NCI-H510A treated with DMSO at 0.1 percent for 48 hours (cell line): ENCODE results near the gene CUL7.
"Not testable (repeated sequence)": the region's sequence is repeated elsewhere in the genome, so short reads cannot be mapped to it uniquely, and the experiment has no call there.

Experiments used
- DNase-seq: peaks from one replicate; lab custom pipeline; 2025; lab: John Stamatoyannopoulos, UW

Gene CUL7

DNA sequence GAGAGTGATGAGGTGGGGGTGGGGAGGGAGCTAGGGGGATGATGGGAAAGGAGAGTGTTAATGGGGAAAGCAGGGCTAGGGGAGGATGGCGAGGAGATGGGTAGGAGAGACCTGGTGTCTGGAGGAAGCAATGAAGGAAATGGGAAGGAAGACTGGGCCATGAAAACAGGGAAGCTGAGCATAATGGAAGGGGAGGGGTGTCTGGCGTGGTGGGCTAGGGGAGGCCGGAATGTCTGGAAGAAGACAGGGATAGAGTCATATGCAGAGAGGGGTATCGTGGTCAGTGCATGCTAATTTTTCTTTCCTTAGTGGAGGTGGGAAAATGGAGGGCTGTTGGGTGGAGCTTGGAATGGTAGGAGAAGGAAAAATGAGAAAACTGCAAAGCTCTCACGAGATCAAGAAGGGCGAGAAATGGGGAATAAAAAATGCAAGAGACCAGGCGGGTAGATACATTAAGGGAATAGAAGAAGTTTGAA lies 39.2 kb downstream of the CUL7 start:
- no peak for DNase-seq

DNA sequence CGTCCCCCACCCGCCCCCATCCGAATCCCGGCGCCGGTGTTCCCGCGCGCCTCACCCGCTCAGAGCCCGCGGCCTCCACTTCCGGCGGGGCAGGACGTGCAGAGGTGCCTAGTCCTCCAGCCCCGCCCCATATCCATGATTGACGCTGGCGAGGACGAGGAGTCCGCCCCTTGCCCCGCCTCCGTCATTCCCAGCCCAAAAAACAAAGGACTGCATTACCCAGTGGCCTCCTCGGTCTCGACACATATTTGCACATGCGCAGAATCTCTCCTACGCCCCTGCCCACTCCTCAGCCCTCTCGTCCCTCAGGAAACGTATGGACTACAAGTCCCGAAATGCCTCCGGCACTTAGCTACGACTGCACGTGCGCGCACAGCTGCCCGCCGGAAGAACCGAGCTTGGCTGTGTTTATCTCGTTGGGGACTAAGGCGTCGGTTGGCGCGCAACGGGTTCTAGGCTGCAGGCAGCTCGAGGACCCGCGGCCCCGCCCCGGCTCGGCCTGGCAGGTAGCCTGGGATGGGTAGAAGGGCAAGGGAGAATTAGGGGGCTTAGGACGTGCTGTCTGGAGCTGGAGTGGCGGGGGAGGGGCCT lies 39.7 kb downstream of the CUL7 start, which contains the start of the genes KLHDC3 and MEA1:
KLHDC3 (plus strand) TSS at position 407 of the 591 bp plus-strand sequence. CDS start 2,944 bp downstream, outside the sequence.
MEA1 (minus strand) TSS at position 104 of the 591 bp plus-strand sequence. CDS start 133 bp downstream, outside the sequence.
- peak; percentile 100 for DNase-seq

DNA sequence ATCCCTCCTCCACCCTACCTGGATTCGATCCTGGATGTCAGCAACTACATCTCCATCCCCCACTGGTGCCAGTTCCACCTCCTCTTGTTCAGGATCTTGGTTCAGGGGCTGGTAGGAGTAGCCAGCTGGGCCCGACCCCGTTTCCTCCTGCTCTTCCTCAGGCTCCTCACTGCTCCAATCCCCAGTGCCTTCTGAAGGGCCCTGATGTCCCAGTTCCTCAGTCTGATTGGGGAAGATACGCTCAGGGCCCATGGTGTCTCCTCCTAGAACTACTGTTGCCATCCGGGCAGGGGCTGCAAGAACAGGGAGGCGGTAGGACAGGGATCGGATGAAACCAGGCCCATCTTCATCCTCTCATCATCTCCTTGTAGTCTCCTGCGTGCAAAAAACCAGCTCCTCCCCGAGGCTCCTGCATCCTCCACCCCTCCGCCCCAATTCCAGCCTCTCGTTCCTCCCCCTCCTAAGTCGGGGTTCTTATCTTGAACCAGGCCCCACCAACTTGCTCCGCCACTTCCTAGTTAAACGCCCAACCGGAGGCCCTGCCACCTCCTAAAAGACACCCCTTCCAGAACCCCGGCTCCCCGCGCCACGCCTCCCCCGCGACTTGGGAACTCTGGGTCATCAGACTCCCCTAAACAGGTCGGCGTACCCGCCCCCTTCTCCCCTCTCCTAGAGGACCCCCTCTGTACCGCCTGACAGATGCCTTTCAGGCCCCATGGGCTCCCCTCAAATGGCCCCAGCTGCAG lies 40.4 kb downstream of the CUL7 start:
- DNase-seq: no peak

DNA sequence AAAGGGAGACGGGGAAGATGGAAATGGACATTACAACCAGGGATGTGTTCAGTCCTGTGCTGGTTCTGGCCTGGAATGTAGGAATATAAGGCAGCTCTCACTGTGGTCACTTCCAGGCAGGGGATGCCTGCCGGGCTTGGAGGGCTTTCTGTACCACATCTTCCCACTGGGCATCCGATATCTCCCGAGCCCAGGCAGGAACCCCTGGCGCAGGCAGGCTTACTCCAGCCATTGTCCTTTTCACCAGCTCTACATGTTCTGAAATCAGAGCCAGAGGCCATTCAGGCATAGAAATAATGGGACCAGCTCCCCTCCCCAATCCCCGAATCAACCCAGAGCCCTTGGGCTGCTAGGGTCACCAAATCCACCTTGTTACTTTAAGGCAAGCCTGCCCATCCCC lies 41.3 kb downstream of the CUL7 start:
- DNase-seq: no peak

DNA sequence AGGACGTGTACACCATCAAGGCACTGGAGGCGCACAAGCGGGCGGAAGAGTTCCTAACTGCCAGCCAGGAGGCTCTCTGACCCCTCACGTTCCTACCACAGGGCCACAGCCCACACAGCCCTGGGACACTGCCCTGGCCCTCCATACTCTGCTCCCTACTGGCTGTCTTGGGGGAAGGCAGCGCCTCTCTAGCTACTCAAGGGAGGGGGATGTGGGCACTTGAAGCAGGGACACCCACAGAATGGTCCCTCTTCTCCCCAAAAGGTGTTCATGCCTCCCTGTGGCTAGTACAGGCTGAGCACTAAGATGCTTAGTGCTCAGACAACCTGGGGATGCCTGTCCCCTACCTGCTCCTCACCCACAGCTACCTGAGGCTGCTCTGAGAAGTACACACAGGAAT lies 42.4 kb downstream of the CUL7 start:
- no peak for DNase-seq

DNA sequence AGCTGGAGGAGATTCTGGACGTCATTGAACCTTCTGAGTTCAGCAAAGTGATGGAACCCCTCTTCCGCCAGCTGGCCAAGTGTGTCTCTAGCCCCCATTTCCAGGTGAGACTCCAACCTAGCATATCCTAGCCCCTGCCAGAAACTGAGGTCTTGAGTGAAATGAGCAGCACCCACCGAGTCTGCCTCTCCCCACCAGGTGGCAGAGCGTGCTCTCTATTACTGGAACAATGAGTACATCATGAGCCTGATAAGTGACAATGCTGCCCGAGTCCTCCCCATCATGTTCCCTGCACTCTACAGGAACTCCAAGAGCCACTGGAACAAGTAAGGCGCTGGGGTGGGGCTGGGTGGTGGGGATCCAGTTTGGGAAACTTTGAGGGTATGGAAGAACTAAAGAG lies 44.5 kb downstream of the CUL7 start:
- DNase-seq: peak; percentile 35

DNA sequence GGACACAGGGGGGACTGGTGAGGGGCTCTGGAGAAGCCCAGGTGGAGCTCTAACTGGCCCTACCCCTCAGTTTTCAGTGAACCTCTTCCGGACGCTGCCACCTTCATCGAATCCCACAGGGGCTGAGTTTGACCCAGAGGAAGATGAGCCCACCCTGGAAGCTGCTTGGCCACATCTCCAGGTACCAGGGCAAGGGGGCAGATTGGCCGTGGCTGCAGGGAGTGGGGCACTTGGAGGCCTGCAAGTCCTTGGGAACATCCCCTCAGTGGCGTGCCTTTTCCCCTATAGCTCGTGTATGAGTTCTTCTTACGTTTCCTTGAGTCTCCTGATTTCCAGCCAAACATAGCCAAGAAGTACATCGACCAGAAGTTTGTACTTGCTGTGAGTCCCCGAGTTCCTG lies 46.5 kb downstream of the CUL7 start:
- no peak for DNase-seq

DNA sequence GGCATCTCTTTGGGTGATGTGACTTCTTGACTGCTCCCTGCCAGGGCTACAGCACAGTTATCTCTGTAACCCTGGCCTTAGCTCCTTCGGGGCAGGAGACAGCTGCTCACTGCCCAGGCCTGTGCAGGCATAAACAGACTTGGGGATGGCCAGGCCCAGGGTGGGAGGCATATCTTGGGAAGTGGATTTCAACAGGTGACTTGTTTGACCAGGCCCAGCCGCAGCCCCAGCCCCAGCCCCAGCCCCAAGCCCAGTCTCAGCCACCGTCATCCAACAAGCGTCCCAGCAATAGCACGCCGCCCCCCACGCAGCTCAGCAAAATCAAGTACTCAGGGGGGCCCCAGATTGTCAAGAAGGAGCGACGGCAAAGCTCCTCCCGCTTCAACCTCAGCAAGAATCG lies 47.4 kb downstream of the CUL7 start:
- no peak for DNase-seq

DNA sequence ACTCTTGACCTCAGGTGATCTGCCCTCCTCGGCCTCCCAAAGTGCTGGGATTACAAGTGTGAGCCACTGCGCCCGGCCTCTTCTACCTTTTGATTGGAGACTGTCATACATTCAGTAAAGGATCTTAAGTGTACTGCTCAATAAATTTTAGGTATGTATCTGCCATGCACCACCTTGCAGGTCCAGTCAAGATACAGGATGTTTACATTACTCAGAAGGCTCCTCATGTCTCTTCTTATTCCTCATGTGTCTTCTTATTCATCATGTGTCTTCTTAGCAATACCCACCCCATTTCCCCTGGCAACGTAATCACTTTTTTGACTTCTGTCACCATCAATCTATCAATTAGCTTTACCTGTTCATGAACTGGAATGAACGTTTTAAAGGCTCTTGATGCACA lies 47.8 kb downstream of the CUL7 start:
- no peak for DNase-seq

DNA sequence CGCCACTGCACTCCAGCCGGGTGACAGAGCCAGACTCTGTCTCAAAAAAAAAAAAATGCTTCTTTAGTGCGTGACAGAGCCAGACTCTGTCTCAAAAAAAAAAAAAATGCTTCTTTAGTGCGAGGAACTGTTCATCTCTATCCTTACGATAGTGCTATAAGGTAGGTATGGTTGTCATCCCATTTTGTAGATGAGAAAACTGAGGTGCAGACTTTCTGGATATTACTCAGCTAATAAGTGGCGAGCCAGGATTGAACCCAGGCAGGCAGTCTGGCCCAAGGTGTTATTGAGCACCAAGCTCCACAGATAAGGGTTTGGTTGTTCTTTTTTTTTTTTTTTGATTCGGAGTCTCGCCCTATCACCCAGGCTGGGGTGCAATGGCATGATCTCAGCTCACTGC lies 51.8 kb downstream of the CUL7 start:
- no peak for DNase-seq

DNA sequence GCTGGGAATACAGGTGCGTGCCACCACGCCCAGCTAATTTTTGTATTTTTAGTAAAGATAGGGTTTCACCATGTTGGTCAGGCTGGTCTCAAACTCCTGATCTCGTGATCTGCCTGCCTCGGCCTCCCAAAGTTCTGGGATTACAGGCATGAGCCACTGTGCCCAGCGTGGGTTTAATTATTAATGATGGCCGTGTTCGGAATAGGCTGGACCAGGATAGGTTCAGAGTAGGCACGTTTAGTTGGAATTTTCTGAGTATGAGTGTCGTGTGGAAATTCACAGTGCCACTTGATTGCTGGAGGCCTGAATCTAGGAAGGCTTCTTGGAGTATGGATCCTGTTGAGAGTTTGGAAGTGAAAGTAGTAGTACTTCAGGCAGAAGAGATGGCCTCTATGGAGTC lies 55.4 kb downstream of the CUL7 start:
- not testable (repeated sequence) for DNase-seq

DNA sequence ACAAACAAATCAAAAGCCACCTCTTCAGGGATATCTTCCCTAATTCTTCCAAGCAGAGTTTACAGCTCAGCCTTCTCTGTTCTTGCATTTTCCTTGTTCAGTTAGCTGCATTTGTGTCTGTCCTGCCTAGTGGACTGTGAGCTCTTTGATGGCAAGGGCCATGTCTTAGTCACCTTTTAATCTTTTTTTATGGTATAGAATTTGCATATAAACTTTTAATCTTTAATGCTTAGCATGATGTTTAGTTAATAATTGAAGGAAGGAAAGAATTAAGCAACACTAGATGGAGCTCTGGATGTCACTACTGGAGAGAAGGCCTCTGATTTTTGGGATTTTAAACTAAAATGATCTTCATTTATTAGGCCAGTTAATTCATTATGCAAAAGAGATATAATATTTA lies 57.1 kb downstream of the CUL7 start:
- DNase-seq: no peak

DNA sequence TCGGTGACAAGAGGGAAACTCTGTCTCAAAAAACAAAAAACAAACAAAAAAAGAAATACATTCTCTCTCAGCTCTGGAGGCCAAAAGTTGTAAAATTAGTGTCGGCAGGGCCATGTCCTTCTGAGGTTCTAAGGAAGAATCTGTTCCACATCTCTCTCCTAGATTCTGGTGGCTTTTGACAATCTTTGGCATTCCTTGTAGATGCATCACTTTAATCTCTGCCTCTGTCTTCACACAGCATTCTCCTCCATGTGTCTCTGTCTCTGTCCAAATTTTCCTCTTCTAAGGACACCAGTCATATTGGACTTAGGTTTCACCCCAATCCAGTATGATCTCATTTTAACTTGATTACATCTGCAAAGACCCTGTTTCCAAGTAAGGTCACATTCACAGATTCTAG lies 60.2 kb downstream of the CUL7 start:
- DNase-seq: no peak

DNA sequence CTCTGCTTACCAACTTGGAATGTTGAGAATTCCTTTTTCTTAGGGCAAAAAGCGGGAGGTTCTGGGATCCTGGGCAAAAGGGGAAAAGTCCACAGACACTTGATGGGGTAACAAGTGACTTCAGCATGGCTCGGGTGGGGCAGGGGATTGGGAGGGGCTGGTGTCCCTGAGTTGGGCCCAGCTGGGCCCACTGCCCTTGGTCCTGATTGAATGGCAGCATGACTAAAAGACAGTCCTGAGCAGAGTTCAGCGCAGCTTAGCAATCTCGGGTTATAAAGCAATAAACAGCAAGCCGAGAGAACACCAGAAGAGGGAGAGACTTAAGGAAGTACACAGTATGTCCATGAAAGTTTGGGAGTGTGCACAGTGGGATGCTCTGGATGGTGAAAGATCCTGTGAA lies 63.7 kb downstream of the CUL7 start:
- DNase-seq: no peak

DNA sequence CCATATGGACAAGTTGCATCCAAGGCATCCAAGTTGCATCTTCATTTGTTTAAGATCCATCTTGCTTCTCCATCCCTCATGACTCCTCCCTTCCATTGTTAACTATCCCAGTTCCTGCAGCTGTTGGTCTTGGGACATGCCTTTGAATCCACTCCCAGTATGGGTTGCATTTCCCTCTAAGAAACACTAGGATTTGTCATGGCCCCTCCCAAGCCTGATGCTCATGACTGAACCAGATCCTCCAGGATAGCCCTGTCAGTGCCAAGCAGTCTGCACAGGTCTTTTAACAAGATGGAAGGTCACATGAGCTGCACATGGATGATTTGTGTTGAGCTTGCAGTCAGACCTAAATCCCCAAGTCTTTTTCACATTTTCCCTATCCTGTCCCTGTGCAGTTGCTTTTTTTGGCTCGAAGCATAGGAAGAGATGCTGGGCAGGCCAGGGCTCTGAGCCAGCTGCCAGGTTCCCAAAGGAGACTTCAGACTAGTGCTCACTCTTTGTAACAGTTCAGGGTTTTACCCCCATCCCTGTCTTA lies 65.1 kb downstream of the CUL7 start:
- DNase-seq: no peak
